B cell (primary cell): ENCODE measurements around the gene CELF4. TPM values are rescaled to one million over a fixed set of nuclear protein-coding genes. Genes with fewer than 3 reads are reported as not detected.

Source experiments
- ATAC-seq: fragments of 200-7000 bp; cut with Tn5 transposase; one replicate; pipeline ENCODE4 v1.10.0; 2021; ENCODE audit warnings: low read depth, mild to moderate bottlenecking, moderate number of reproducible peaks, moderate library complexity
- CTCF ChIA-PET: fragments of 350-600 bp; sonication (Branson Sonifier 250); formaldehyde crosslinking; loops from one replicate; lab custom pipeline; 2021; ENCODE audit warnings: antibody characterized with exemption, inconsistent platforms; lab: Charles Lee
- POLR2A ChIA-PET: fragments of 350-600 bp; sonication (Branson Sonifier 250); formaldehyde crosslinking; loops from one replicate; lab custom pipeline; 2021; ENCODE audit warnings: antibody characterized with exemption; lab: Charles Lee
- DNase-seq: peaks from one replicate; pipeline ENCODE4 v3.0.0; 2013
- H2AFZ ChIP-seq: 2 replicates; pipeline ENCODE4 v1.6.1; 2012; ENCODE audit warnings: mild to moderate bottlenecking, low read depth, low read length; ENCODE audit not compliant: insufficient read depth, poor library complexity, severe bottlenecking
- H3K27ac ChIP-seq, 2 donors: 1 replicate in 1 of 2; 2 replicates in 1 of 2; pipeline ENCODE4 v1.5.1; 2012 to 2013; ENCODE audit warnings: low read length in 2 of 2, mild to moderate bottlenecking in 2 of 2, moderate library complexity in 1 of 2
- H3K27me3 ChIP-seq, 4 experiments: fragments of 200-600 bp in 1 of 4; sonication (generic) in 1 of 4; replicated peaks in 1 of 4; 1 replicate in 2 of 4; 2 replicates in 2 of 4; pipeline versions ENCODE4 v1.6.1 to v1.7.0; 2013 to 2016; ENCODE audit warnings: low read length in 3 of 4, mild to moderate bottlenecking in 2 of 4, mixed read lengths in 1 of 4, moderate library complexity in 1 of 4; ENCODE audit not compliant: insufficient read depth in 4 of 4, control insufficient read depth in 3 of 4; ENCODE audit errors: control extremely low read depth in 1 of 4
- H3K36me3 ChIP-seq, 2 experiments: replicated peaks in 1 of 2; 1 replicate in 1 of 2; 2 replicates in 1 of 2; pipeline versions ENCODE4 v1.6.1 to v1.7.1; 2013; ENCODE audit warnings: low read length in 1 of 2; ENCODE audit not compliant: insufficient read depth in 2 of 2, control insufficient read depth in 1 of 2; ENCODE audit errors: control extremely low read depth in 1 of 2, extremely low read depth in 1 of 2
- H3K4me1 ChIP-seq, 2 donors: fragments of 200-600 bp in 1 of 2; sonication (generic) in 1 of 2; 1 replicate in 1 of 2; 2 replicates in 1 of 2; pipeline versions ENCODE4 v1.5.1 to v1.6.1; 2013 to 2017; ENCODE audit warnings: low read length in 2 of 2; ENCODE audit not compliant: control insufficient read depth in 2 of 2, insufficient read depth in 2 of 2
- H3K4me2 ChIP-seq: replicated peaks from 2 replicates; pipeline ENCODE3; 2012; ENCODE audit warnings: mild to moderate bottlenecking, low read depth, low read length; ENCODE audit not compliant: poor library complexity, severe bottlenecking
- H3K4me3 ChIP-seq, 5 experiments: fragments of 200-600 bp in 1 of 5; sonication (generic) in 1 of 5; 1 replicate in 3 of 5; 2 replicates in 2 of 5; pipeline versions ENCODE4 v1.5.1 to v1.7.0; 2011 to 2016; ENCODE audit warnings: low read length in 4 of 5, mild to moderate bottlenecking in 4 of 5, low read depth in 2 of 5, control low read depth in 1 of 5, moderate library complexity in 1 of 5; ENCODE audit not compliant: insufficient read depth in 1 of 5; ENCODE audit errors: control extremely low read depth in 1 of 5, extremely low read depth in 1 of 5
- H3K79me2 ChIP-seq: fragments of 200-600 bp; sonication (generic); one replicate; pipeline ENCODE4 v1.6.0; 2016; ENCODE audit warnings: low read length; ENCODE audit not compliant: control insufficient read depth, insufficient read depth
- H3K9ac ChIP-seq: fragments of 200-600 bp; sonication (generic); 2 replicates; pipeline ENCODE4 v1.6.1; 2017; ENCODE audit warnings: mild to moderate bottlenecking, low read length, moderate library complexity
- H3K9me3 ChIP-seq, 3 donors: one replicate each; pipeline versions ENCODE4 v1.6.1 to v1.7.1; 2013; ENCODE audit warnings: low read length in 2 of 3; ENCODE audit not compliant: control insufficient read depth in 2 of 3, insufficient read depth in 1 of 3; ENCODE audit errors: control extremely low read depth in 1 of 3
- H4K20me1 ChIP-seq: 2 replicates; pipeline ENCODE4 v1.6.0; 2012; ENCODE audit warnings: mild to moderate bottlenecking, low read length; ENCODE audit not compliant: insufficient read depth, control insufficient read depth, poor library complexity, severe bottlenecking
- H3K27ac Mint-ChIP-seq: one replicate; pipeline ENCODE4 v1.8.0; 2021; ENCODE audit warnings: mixed read lengths
- H3K27me3 Mint-ChIP-seq: one replicate; pipeline ENCODE4 v1.8.0; 2021; ENCODE audit warnings: mixed read lengths
- H3K4me1 Mint-ChIP-seq: one replicate; pipeline ENCODE4 v1.8.0; 2021; ENCODE audit warnings: mixed read lengths
- H3K4me3 Mint-ChIP-seq: one replicate; pipeline ENCODE4 v1.8.0; 2021; ENCODE audit warnings: mixed read lengths
- H3K9me3 Mint-ChIP-seq: one replicate; pipeline ENCODE4 v1.8.0; 2022; ENCODE audit warnings: mixed read lengths; ENCODE audit not compliant: insufficient read depth
- EZH2 ChIP-seq: IDR thresholded peaks from 2 replicates; pipeline ENCODE4 v1.6.1; 2012; ENCODE audit warnings: borderline replicate concordance, low read depth, mild to moderate bottlenecking, moderate library complexity, low read length; ENCODE audit not compliant: insufficient read depth, poor library complexity, severe bottlenecking
- WGBS: methylation state at CpG from one replicate; pipeline ENCODE4 v1.1.5; 2013; ENCODE audit warnings: missing lambda C conversion rate; ENCODE audit not compliant: insufficient coverage; 5-methylcytosine and 5-hydroxymethylcytosine counted together
- intact Hi-C: fragments of 100-400 bp; cut with micrococcal nuclease; formaldehyde crosslinking; loops from one replicate; pipeline ENCODE4 v1.10.0; 2022
- polyA plus RNA-seq: library from polyadenylated mRNA; depleted of rRNA; stranded (reverse); fragments of >200 nt; gene quantifications from 2 replicates; pipeline ENCODE4 v1.2.3, GENCODE V29; 2012
- total RNA-seq, 2 donors: library from RNA; stranded (reverse); fragments of 120-200 nt in 1 of 2; gene quantifications; 1 replicate in 1 of 2; 2 replicates in 1 of 2; pipeline versions ENCODE4 v1.2.3 to v1.2.4, GENCODE V29; 2013 to 2022
- TF ChIP-seq, protein P1 (sequence below): fragments of 200-600 bp; IDR thresholded peaks from one replicate; pipeline ENCODE4 v1.8.0; 2022; ENCODE audit warnings: antibody characterized with exemption, mild to moderate bottlenecking

Gene CELF4
- total and polyA plus RNA-seq, 2 donors (not counting 1 experiment from before 2014, with no cell fraction given) = not detected

DNA sequence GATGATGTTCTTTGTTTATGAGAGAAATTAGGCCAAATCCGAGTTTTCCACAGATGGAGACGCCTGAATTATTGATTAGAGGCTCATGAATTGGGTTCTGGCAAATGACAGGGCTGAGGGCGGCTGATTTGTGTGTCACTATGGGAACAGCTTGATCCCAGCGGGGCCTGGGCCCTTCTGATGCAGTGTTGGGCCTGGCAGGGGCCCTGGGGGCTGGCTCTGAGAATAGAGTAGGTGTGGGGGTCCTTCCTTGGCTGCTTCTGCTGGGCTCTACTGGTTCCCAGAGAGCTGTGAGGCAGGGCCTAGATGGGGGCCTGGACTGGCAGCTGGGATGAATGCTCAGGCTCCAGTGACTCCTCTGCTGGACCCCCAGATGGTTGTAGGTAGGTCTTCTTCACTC is 164.8 kb downstream of the CELF4 start:
- H3K27me3 Mint-ChIP-seq = peaks cover 4% of the 10 kb centered on the region
- H3K9me3 ChIP-seq = peaks cover 0 to 2% (median 0%) of the 10 kb centered on the region in 3 donors
- H2AFZ ChIP-seq = no peak overlapping the region
- DNase-seq = no peak
- no peak overlapping the region for H3K4me3 ChIP-seq
- no peaks in the 10 kb centered on the region for H3K4me1 Mint-ChIP-seq
- ATAC-seq = no peak
- H4K20me1 ChIP-seq = no peaks in the 10 kb centered on the region
- intact Hi-C loops = no loop called here
- H3K4me2 ChIP-seq = no peak overlapping the region
- no peak overlapping the region for H3K9ac ChIP-seq
- H3K27ac ChIP-seq = no peak overlapping the region
- H3K79me2 ChIP-seq = no peaks in the 10 kb centered on the region
- no peaks in the 10 kb centered on the region for H3K4me1 ChIP-seq
- ChIA-PET CTCF (interaction anchor here (0.9 kb wide), 1 partner anchor 9 kb away, joined by 3 read pairs; no protein-coding TSS in a partner anchor), POLR2A (no interaction called here)
- H3K4me3 Mint-ChIP-seq = no peak overlapping the region
- TF ChIP-seq, protein P1, sequence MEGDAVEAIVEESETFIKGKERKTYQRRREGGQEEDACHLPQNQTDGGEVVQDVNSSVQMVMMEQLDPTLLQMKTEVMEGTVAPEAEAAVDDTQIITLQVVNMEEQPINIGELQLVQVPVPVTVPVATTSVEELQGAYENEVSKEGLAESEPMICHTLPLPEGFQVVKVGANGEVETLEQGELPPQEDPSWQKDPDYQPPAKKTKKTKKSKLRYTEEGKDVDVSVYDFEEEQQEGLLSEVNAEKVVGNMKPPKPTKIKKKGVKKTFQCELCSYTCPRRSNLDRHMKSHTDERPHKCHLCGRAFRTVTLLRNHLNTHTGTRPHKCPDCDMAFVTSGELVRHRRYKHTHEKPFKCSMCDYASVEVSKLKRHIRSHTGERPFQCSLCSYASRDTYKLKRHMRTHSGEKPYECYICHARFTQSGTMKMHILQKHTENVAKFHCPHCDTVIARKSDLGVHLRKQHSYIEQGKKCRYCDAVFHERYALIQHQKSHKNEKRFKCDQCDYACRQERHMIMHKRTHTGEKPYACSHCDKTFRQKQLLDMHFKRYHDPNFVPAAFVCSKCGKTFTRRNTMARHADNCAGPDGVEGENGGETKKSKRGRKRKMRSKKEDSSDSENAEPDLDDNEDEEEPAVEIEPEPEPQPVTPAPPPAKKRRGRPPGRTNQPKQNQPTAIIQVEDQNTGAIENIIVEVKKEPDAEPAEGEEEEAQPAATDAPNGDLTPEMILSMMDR = no peak
- no peak for TF ChIP-seq EZH2
- H3K9me3 Mint-ChIP-seq = no peaks in the 10 kb centered on the region
- no peak overlapping the region for H3K27ac Mint-ChIP-seq
- no peaks in the 10 kb centered on the region for H3K27me3 ChIP-seq
- WGBS = 78% methylated on average over 4 of the region's 4 CpGs
- no peaks in the 10 kb centered on the region for H3K36me3 ChIP-seq

DNA sequence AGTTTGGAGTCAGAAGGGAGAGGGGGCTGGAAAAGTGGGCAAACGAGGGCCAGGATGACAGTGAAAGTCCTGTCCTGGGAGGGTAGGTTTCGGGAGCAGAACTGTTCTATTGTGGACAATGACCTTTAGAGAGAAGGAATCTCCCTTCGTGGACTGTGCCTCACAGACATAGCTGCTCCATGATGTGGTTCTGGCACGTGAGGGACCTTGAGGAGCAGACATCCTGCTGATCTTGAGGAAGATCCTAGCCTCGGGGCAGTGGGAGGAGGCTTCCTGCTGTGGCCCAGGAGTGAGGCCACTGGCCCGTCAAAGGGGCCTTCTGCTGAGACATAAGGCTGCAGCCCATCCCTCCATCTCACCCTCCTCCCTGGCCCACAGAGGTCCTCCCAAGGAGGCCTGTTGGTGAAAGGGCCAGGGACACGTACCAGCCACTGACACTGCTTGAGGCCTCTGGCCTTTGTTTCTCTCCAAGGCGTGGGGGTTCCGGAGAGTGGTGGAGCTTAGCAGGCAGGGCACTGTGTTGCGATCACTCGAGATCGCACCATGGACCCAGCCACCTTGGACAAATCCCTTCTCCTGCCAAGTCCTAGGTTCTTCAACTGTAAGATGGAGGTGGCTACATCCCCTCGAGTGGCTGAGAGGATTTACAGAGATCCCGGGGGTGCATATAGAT is 167.2 kb downstream of the CELF4 start:
- ChIA-PET CTCF (interaction anchor here (0.9 kb wide), 1 partner anchor 10 kb away, joined by 3 read pairs; no protein-coding TSS in a partner anchor), POLR2A (no interaction called here)
- WGBS = 72% methylated on average over 9 of the region's 14 CpGs
- Histone ChIP-seq H3K79me2 (no peaks in the 10 kb centered on the region), H3K4me3 (no peak overlapping the region), H4K20me1 (no peaks in the 10 kb centered on the region), H3K9me3 (no peaks in the 10 kb centered on the region), H3K9ac (no peak overlapping the region), H2AFZ (no peak overlapping the region), H3K36me3 (no peaks in the 10 kb centered on the region), H3K4me2 (no peak overlapping the region), H3K27me3 (peaks cover 0 to 5% (median 1%) of the 10 kb centered on the region in 4 experiments), H3K27ac (no peak overlapping the region), H3K4me1 (no peaks in the 10 kb centered on the region)
- Mint-ChIP-seq H3K27me3 (peaks cover 16% of the 10 kb centered on the region), H3K27ac (no peak overlapping the region), H3K9me3 (no peaks in the 10 kb centered on the region), H3K4me1 (peaks cover 6% of the 10 kb centered on the region), H3K4me3 (no peak overlapping the region)
- ATAC-seq (no peak), DNase-seq (no peak)
- intact Hi-C loops = no loop called here
- TF ChIP-seq, protein P1 = no peak
- TF ChIP-seq EZH2 = no peak
